Esophagus muscularis mucosa (tissue), 4 donors: ENCODE results near the gene ENTREP1.

Experiments
- CTCF ChIP-seq, 3 experiments: fragments of 200-600 bp in 2 of 3; fragments of 450-650 bp in 1 of 3; sonication (generic) in 2 of 3; IDR thresholded peaks; one replicate each; pipeline ENCODE4 v1.5.1; 2017 to 2019; ENCODE audit warnings: antibody characterized with exemption in 3 of 3, mild to moderate bottlenecking in 2 of 3, moderate library complexity in 1 of 3
- EP300 ChIP-seq: sonication (generic); formaldehyde crosslinking; IDR thresholded peaks from one replicate; pipeline ENCODE4 v1.6.1; 2017; ENCODE audit warnings: antibody characterized with exemption
- POLR2A ChIP-seq: fragments of 450-650 bp; IDR thresholded peaks from one replicate; pipeline ENCODE4 v1.6.1; 2017; ENCODE audit warnings: antibody characterized with exemption, moderate library complexity, mild to moderate bottlenecking, low read depth

- TF ChIP-seq POLR2A (no peak), CTCF (IDR thresholded peaks at IDR 0.05) (no peak), EP300 (no peak)
Measured at GRCh38 chr9:69411931-69412740, 87.1 kb downstream of the ENTREP1 start.
